Measurements from ENCODE around the gene KLHL1.

KLHL1 gene

DNA sequence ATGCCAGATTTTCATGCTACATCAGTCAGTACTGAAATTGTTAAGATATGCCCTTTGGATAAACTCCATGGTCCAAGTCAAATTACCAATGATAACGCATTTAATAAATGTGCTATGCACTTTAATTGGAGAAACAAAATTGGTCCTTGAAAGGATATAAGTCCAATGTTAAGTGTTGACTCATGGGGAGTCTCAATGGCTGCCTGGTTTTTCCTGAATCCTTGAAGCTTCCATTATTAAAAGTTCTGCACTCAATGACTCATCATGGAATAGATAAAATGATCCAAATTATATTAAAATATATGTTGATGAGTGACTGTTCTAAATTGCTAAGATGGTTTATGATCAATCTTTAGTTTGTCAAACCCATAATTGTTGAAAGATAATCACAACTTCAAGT is 346.7 kb downstream of the KLHL1 start:
- CTCF ChIA-PET, result no interaction called here
- DNase-seq (ENCODE audit: extremely low spot score), result no peak
- POLR2A ChIA-PET, result no interaction called here
- TF ChIP-seq, protein P1, sequence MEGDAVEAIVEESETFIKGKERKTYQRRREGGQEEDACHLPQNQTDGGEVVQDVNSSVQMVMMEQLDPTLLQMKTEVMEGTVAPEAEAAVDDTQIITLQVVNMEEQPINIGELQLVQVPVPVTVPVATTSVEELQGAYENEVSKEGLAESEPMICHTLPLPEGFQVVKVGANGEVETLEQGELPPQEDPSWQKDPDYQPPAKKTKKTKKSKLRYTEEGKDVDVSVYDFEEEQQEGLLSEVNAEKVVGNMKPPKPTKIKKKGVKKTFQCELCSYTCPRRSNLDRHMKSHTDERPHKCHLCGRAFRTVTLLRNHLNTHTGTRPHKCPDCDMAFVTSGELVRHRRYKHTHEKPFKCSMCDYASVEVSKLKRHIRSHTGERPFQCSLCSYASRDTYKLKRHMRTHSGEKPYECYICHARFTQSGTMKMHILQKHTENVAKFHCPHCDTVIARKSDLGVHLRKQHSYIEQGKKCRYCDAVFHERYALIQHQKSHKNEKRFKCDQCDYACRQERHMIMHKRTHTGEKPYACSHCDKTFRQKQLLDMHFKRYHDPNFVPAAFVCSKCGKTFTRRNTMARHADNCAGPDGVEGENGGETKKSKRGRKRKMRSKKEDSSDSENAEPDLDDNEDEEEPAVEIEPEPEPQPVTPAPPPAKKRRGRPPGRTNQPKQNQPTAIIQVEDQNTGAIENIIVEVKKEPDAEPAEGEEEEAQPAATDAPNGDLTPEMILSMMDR (IDR thresholded peaks at IDR 0.05; ENCODE audit: control extremely low read depth, extremely low read depth, low read depth, missing control alignments), result no peak

DNA sequence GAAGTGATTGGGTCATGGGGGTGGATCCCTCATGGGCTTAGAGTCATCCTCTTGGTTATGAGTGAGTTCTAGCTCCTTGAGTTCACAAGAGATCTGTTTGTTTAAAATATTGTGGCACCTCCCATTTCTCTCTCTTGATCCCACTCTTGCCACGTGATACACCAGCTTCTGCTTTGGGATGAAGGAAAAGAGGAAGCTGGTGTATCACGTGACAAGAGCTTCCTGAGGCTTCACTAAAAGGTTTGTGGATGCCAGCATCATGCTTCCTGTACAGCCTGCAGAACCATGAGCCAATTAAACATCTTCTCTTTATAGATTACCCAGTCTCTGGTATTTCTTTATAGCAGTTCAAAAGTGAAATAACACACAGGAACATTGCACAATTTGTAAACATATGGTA is 353.2 kb downstream of the KLHL1 start:
- POLR2A ChIA-PET, result no interaction called here

DNA sequence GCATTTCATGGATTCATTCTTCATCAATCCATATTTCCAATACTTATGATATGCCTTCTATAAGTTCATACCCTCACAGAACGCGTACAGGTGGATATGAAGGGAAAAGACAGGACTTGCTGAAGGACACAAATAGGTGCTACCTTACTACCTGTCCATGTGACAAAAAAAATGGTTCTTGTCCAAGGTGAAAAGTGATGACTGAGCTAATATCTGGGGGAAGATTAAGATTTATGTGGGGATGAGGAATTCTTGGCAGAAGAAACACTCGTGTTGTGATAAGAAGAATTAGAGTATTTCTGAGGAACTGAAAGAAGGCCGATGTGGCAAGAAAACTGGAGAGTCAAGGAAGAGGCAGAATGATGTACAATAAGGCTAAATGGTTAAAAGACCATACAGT is 357.0 kb downstream of the KLHL1 start:
- ChIA-PET CTCF (no interaction called here), POLR2A (no interaction called here)
- DNase-seq (ENCODE audit: extremely low spot score), result no peak
- TF ChIP-seq, protein P1 (IDR thresholded peaks at IDR 0.05; ENCODE audit: control extremely low read depth, extremely low read depth, low read depth, missing control alignments), result no peak

More for the DNA sequence above, 353.2 kb downstream of the KLHL1 start:
- CTCF ChIA-PET, result no interaction called here
- DNase-seq (ENCODE audit: extremely low spot score), result no peak
- TF ChIP-seq, protein P1 (IDR thresholded peaks at IDR 0.05; ENCODE audit: control extremely low read depth, extremely low read depth, low read depth, missing control alignments), result no peak

DNA sequence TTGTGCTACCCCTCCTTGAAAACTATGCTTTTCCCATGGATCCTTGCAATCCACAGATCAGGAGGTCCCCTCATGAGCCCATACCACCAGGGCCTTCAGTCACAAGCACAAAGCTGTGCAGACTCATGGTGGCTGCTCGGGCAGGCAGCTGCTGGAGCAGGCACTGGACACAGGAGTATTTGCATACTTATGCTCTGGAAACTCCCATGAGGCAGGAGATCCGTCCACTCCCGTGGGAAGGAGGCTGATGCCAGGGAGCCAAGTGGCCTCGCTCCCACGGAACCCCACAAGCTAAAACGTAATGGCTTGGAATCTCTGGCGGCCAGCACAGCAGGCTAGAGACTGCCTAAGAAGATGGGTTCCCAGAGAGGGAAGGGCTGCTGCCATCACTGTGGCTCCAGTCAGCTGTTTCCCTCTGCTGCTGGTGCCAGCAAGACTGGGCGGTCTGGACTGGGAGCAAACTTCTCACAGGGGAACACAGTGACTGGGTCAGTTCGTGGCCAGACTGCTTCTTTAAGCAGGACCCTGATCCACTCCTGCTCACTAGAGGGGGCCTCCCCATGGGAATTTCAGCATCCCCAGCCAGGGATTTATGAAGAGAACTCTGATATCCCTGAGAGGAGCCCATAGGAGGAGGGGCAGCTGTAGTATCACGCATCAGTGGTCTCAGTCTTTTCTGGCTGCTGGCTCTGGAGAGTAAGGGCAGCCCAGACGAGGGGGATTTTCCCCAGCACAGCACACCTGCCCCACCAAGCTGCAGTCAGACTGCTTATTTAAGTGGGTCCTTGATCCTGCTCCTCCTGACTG is 370.9 kb downstream of the KLHL1 start:
- no peak for DNase-seq (ENCODE audit: extremely low spot score)
- CTCF ChIA-PET, result interaction anchor here (0.8 kb wide), 1 partner anchor 15 kb away, joined by 4 read pairs; no protein-coding TSS in a partner anchor
- TF ChIP-seq, protein P1 (IDR thresholded peaks at IDR 0.05; ENCODE audit: control extremely low read depth, extremely low read depth, low read depth, missing control alignments), result no peak
- POLR2A ChIA-PET, result no interaction called here

DNA sequence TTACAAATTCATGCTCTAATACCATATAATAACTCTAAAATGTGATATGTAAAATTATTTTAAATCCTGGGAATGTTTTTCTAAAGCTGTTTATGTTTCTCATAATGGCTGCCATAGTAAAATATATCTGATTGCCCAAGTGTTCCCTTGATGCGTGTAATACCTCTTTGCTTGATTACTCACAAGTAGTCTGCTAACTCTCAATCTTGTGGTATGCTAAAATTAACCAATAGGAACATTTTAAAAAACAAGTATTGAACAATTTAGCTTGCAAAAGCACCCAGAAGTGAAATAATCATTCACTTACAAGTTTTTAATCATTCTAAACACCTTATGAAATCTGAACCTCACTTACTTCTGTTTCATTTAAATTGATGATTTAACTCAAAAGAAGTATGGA is 386.6 kb downstream of the KLHL1 start:
- POLR2A ChIA-PET, result no interaction called here
- TF ChIP-seq, protein P1 (IDR thresholded peaks at IDR 0.05; ENCODE audit: control extremely low read depth, extremely low read depth, low read depth, missing control alignments), result no peak
- CTCF ChIA-PET, result no interaction called here
- no peak for DNase-seq (ENCODE audit: extremely low spot score)

DNA sequence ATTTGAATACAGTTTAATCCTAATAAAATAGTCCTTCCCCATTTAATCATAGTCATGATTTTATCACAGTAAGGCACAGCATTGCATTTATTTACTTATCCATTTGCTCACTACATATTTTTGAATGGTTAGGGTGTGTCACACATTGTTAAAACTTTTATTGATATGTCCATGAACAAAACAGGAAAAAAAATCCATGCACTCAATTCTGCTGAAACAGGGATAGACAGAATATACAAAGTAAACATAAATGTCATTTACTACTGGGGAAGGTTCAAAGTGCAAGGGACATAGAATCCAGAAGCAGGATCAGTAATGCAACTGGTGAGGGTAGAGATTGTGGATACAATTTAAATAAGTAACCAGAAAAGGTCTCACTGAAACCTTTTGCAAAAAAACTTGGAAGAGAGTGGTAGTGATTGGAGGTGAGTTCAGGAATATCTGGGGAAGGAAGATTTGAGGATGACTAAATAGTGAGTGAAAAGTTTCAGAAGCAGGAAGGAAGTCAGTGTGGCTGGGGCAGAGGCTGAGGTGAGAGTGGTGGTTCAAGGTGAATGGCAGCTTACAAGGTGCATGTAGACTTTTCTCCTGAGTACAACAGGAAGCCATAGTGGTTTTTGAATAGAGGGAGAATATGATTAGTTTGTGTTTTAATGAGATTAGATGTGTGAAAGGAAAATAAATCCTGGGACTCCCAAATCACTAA is 387.8 kb downstream of the KLHL1 start:
- DNase-seq (ENCODE audit: extremely low spot score), result no peak
- ChIA-PET CTCF (no interaction called here), POLR2A (no interaction called here)
- TF ChIP-seq, protein P1 (IDR thresholded peaks at IDR 0.05; ENCODE audit: control extremely low read depth, extremely low read depth, low read depth, missing control alignments), result no peak

Data from GM10248 (cell line).